Endodermal cell (in vitro differentiated cells): ENCODE data around the gene MARCHF10. TPM values are rescaled to one million over a fixed set of nuclear protein-coding genes. Genes with fewer than 3 reads are reported as not detected.
A peak's percentile ranks its signal among the peaks of the same experiment; 100 is the strongest.

Experiments used
- DNase-seq: peaks from one replicate; pipeline ENCODE4 v3.0.0-alpha.2; 2017
- H3K27ac ChIP-seq: 2 replicates; pipeline ENCODE4 v1.5.1; 2013; ENCODE audit warnings: mild to moderate bottlenecking, low read depth, low read length, moderate library complexity
- H3K27me3 ChIP-seq: 2 replicates; pipeline ENCODE4 v1.6.1; 2013; ENCODE audit warnings: mild to moderate bottlenecking, low read length, moderate library complexity; ENCODE audit not compliant: insufficient read depth, control insufficient read depth, poor library complexity, severe bottlenecking
- H3K36me3 ChIP-seq: 2 replicates; pipeline ENCODE4 v1.7.0; 2013; ENCODE audit warnings: mild to moderate bottlenecking, low read length, moderate library complexity; ENCODE audit not compliant: control insufficient read depth, insufficient read depth
- H3K4me1 ChIP-seq: one replicate; pipeline ENCODE4 v1.7.0; 2013; ENCODE audit warnings: low read length; ENCODE audit not compliant: control insufficient read depth, insufficient read depth
- H3K4me3 ChIP-seq: 2 replicates; pipeline ENCODE4 v1.5.1; 2013; ENCODE audit warnings: mild to moderate bottlenecking, low read length, moderate library complexity
- H3K9ac ChIP-seq: 2 replicates; pipeline ENCODE4 v1.6.1; 2013; ENCODE audit warnings: mild to moderate bottlenecking, low read length, moderate library complexity; ENCODE audit not compliant: poor library complexity, severe bottlenecking; ENCODE audit errors: extremely low read depth
- H3K9me3 ChIP-seq: 2 replicates; pipeline ENCODE4 v1.6.1; 2013; ENCODE audit warnings: mild to moderate bottlenecking, low read length, moderate library complexity; ENCODE audit not compliant: control insufficient read depth
- H3K27ac Mint-ChIP-seq: 2 replicates; pipeline ENCODE4 v1.8.0; 2020; ENCODE audit warnings: mixed read lengths
- H3K27me3 Mint-ChIP-seq: 2 replicates; pipeline ENCODE4 v1.8.0; 2021; ENCODE audit warnings: mild to moderate bottlenecking, mixed read lengths; ENCODE audit not compliant: insufficient read depth
- H3K36me3 Mint-ChIP-seq: 2 replicates; pipeline ENCODE4 v1.8.0; 2020; ENCODE audit warnings: low read depth, mixed read lengths
- H3K4me1 Mint-ChIP-seq: 2 replicates; pipeline ENCODE4 v1.8.0; 2020; ENCODE audit warnings: mixed read lengths
- H3K4me3 Mint-ChIP-seq: 2 replicates; pipeline ENCODE4 v1.8.0; 2020; ENCODE audit warnings: mild to moderate bottlenecking, moderate library complexity, mixed read lengths
- H3K9me3 Mint-ChIP-seq: 2 replicates; pipeline ENCODE4 v1.8.0; 2020; ENCODE audit warnings: mild to moderate bottlenecking, mixed read lengths
- CTCF ChIP-seq: fragments of 200-600 bp; sonication (generic); conservative IDR thresholded peaks from 2 replicates; pipeline ENCODE4 v1.5.0; 2021; ENCODE audit warnings: antibody characterized with exemption, mild to moderate bottlenecking
- WGBS, 2 experiments: methylation state at CpG; one replicate each; pipeline versions ENCODE4 v1.1.5 to v1.1.7; 2013; ENCODE audit warnings: missing lambda C conversion rate in 2 of 2, mixed read lengths in 1 of 2; ENCODE audit not compliant: insufficient coverage in 1 of 2, insufficient read length in 1 of 2; 5-methylcytosine and 5-hydroxymethylcytosine counted together
- total RNA-seq, 2 donors: library from RNA; stranded (reverse); fragmentation: NEBNext Ultra II Directional in 1 of 2; extraction: Animal tissue kit (Norgen Biotek cat#: 25700) in 1 of 2; gene quantifications; 2 replicates in 1 of 2; 3 replicates in 1 of 2; pipeline ENCODE4 v1.2.1, GENCODE V29; 2021

MARCHF10 gene
- total RNA-seq, 2 donors from 2014 or later: 0.57 to 1.7 TPM

GRCh38 chr17:62681061-62681938 lies 126.8 kb downstream of the MARCHF10 start:
- no peaks in the 10 kb centered on the region for H3K27me3 Mint-ChIP-seq
- no peak overlapping the region for H3K27ac Mint-ChIP-seq

GRCh38 chr17:62680541-62681052 lies 127.5 kb downstream of the MARCHF10 start:
- Histone ChIP-seq H3K36me3 (peaks cover 60% of the 10 kb centered on the region), H3K9ac (no peak overlapping the region), H3K9me3 (peaks cover 11% of the 10 kb centered on the region), H3K4me3 (no peak overlapping the region), H3K27me3 (no peaks in the 10 kb centered on the region), H3K4me1 (no peaks in the 10 kb centered on the region), H3K27ac (no peak overlapping the region)
- Mint-ChIP-seq H3K4me1 (no peaks in the 10 kb centered on the region), H3K27ac (no peak overlapping the region), H3K36me3 (peaks cover 69% of the 10 kb centered on the region), H3K4me3 (no peak overlapping the region), H3K9me3 (peaks cover 10% of the 10 kb centered on the region), H3K27me3 (no peaks in the 10 kb centered on the region)
- WGBS, 2 experiments: 94 to 98% methylated on average over 29 to 36 of the region's 36 CpGs
- DNase-seq: peak; percentile 43
- no peak for TF ChIP-seq CTCF

More at GRCh38 chr17:62681061-62681938, 126.8 kb downstream of the MARCHF10 start:
- Mint-ChIP-seq H3K4me1 (no peaks in the 10 kb centered on the region), H3K4me3 (no peak overlapping the region), H3K36me3 (peaks cover 69% of the 10 kb centered on the region), H3K9me3 (peaks cover 14% of the 10 kb centered on the region)
- H3K27me3 ChIP-seq: no peaks in the 10 kb centered on the region
- no peak for TF ChIP-seq CTCF
- H3K4me1 ChIP-seq: no peaks in the 10 kb centered on the region
- WGBS, 2 experiments: 94 to 97% methylated on average over 14 to 17 of the region's 17 CpGs
- peaks cover 57% of the 10 kb centered on the region for H3K36me3 ChIP-seq
- H3K9me3 ChIP-seq: peaks cover 15% of the 10 kb centered on the region
- no peak overlapping the region for H3K9ac ChIP-seq
- no peak overlapping the region for H3K4me3 ChIP-seq
- no peak overlapping the region for H3K27ac ChIP-seq
- peak; percentile 48 for DNase-seq

GRCh38 chr17:62679866-62680377 lies 128.2 kb downstream of the MARCHF10 start:
- peaks cover 6% of the 10 kb centered on the region for H3K9me3 ChIP-seq
- no peaks in the 10 kb centered on the region for H3K4me1 Mint-ChIP-seq
- no peaks in the 10 kb centered on the region for H3K27me3 Mint-ChIP-seq
- peaks cover 6% of the 10 kb centered on the region for H3K9me3 Mint-ChIP-seq
- WGBS, 2 experiments: 92 to 97% methylated on average over 15 to 37 of the region's 37 CpGs
- no peaks in the 10 kb centered on the region for H3K27me3 ChIP-seq
- H3K27ac Mint-ChIP-seq: no peak overlapping the region
- peaks cover 63% of the 10 kb centered on the region for H3K36me3 Mint-ChIP-seq
- DNase-seq: peak; percentile 75
- no peak overlapping the region for H3K27ac ChIP-seq
- TF ChIP-seq CTCF: no peak
- H3K4me3 Mint-ChIP-seq: no peak overlapping the region
- no peak overlapping the region for H3K9ac ChIP-seq
- H3K4me3 ChIP-seq: no peak overlapping the region
- peaks cover 60% of the 10 kb centered on the region for H3K36me3 ChIP-seq
- H3K4me1 ChIP-seq: no peaks in the 10 kb centered on the region
